ENCODE measurements around the gene GSDMA.

Gene GSDMA

GRCh38 chr17:39962642-39963220, at the start of gene GSDMA:
GSDMA (plus strand) TSS chr17:39963004; CDS start chr17:39965688, 2,684 bp downstream.
- no peak for DNase-seq (ENCODE audit: low read depth)

- no peak for DNase-seq (ENCODE audit: low read depth)
Measured at GRCh38 chr17:39913989-39914388, 48.8 kb upstream of the GSDMA start.

- DNase-seq (ENCODE audit: low read depth): no peak
Measured at GRCh38 chr17:39915559-39915958, 47.2 kb upstream of the GSDMA start.

GRCh38 chr17:39916918-39917317, 45.9 kb upstream of the GSDMA start:
- DNase-seq (ENCODE audit: low read depth): no peak

GRCh38 chr17:39919087-39919683, 43.6 kb upstream of the GSDMA start:
- no peak for DNase-seq (ENCODE audit: low read depth)

GRCh38 chr17:39920218-39921210, 42.3 kb upstream of the GSDMA start:
- DNase-seq (ENCODE audit: low read depth): no peak

- no peak for DNase-seq (ENCODE audit: low read depth)
Measured at GRCh38 chr17:39921323-39921722, 41.5 kb upstream of the GSDMA start.

GRCh38 chr17:39922006-39922405, 40.8 kb upstream of the GSDMA start:
- no peak for DNase-seq (ENCODE audit: low read depth)

GRCh38 chr17:39923230-39923629, 39.6 kb upstream of the GSDMA start:
- no peak for DNase-seq (ENCODE audit: low read depth)

GRCh38 chr17:39923836-39924690, 38.7 kb upstream of the GSDMA start:
- DNase-seq (ENCODE audit: low read depth): no peak

GRCh38 chr17:39924691-39925055, 38.1 kb upstream of the GSDMA start:
- no peak for DNase-seq (ENCODE audit: low read depth)

GRCh38 chr17:39925282-39926134, 37.3 kb upstream of the GSDMA start:
- no peak for DNase-seq (ENCODE audit: low read depth)

GRCh38 chr17:39926135-39926587, 36.6 kb upstream of the GSDMA start:
- no peak for DNase-seq (ENCODE audit: low read depth)

- DNase-seq (ENCODE audit: low read depth): no peak
Measured at GRCh38 chr17:39926588-39927100, 36.2 kb upstream of the GSDMA start.

- peak; percentile 55 for DNase-seq (ENCODE audit: low read depth)
Measured at GRCh38 chr17:39927101-39927928, 35.5 kb upstream of the GSDMA start, which contains the start of the genes LRRC3C and ORMDL3. LRRC3C (plus strand) TSS chr17:39927732; CDS start chr17:39941524, 13,792 bp downstream. ORMDL3 (minus strand) TSS chr17:39927601; CDS start chr17:39924203, 3,398 bp downstream.

GRCh38 chr17:39927929-39928857, 34.6 kb upstream of the GSDMA start:
- no peak for DNase-seq (ENCODE audit: low read depth)

GRCh38 chr17:39928858-39929645, 33.8 kb upstream of the GSDMA start:
- peak; percentile 91 for DNase-seq (ENCODE audit: low read depth)

Data from non-pigmented ciliary epithelial cell (primary cell).